A549 (cell line): ENCODE data around the gene TMEM163.

Source experiments
- HDAC2 ChIP-seq: fragments of 200-600 bp; sonication (generic); IDR thresholded peaks from 2 replicates; pipeline ENCODE4 v1.6.1; 2016
- HOXA7 ChIP-seq: fragments of 250-450 bp; sonication (Bioruptor Pico); IDR thresholded peaks from 2 replicates; pipeline ENCODE4 v1.5.0; 2020; ENCODE audit warnings: mild to moderate bottlenecking, moderate library complexity
- MYC ChIP-seq: IDR thresholded peaks from 2 replicates; pipeline ENCODE4 v1.6.1; 2012; ENCODE audit warnings: mild to moderate bottlenecking, inconsistent platforms, low read length, improper control_type of control experiment, borderline replicate concordance
- POLR2A ChIP-seq: IDR thresholded peaks from 2 replicates; pipeline ENCODE4 v1.6.1; 2012; ENCODE audit warnings: mild to moderate bottlenecking, low read length
- RAD21 ChIP-seq, 2 experiments: fragments of >200 bp in 1 of 2; sonication (Bioruptor Twin) in 1 of 2; formaldehyde crosslinking in 1 of 2; IDR thresholded peaks in 1 of 2; conservative IDR thresholded peaks in 1 of 2; 2 replicates in 1 of 2; 3 replicates in 1 of 2; pipeline ENCODE4 v1.6.1; 2012 to 2018; ENCODE audit warnings: inconsistent platforms in 1 of 2
- RFX5 ChIP-seq: fragments of 450-650 bp; IDR thresholded peaks from 2 replicates; pipeline ENCODE4 v1.7.1; 2014; ENCODE audit warnings: antibody characterized with exemption, mild to moderate bottlenecking, moderate library complexity
- TP53 ChIP-seq: fragments of 250-450 bp; sonication (Bioruptor Pico); IDR thresholded peaks from 2 replicates; pipeline ENCODE4 v1.5.0; 2021; ENCODE audit warnings: mild to moderate bottlenecking, moderate library complexity
- TF ChIP-seq, protein P1 (sequence below): fragments of >200 bp; sonication (Bioruptor Twin); formaldehyde crosslinking; IDR thresholded peaks from 3 replicates; pipeline ENCODE4 v1.5.1; 2016
- TF ChIP-seq, protein P2 (sequence below): fragments of >200 bp; sonication (Bioruptor Twin); formaldehyde crosslinking; IDR thresholded peaks from 2 replicates; pipeline ENCODE4 v1.6.1; 2016
- TF ChIP-seq, protein P3 (sequence below): fragments of 150-350 bp; IDR thresholded peaks from 2 replicates; pipeline ENCODE4 v1.6.1; 2014; ENCODE audit warnings: low read depth, mild to moderate bottlenecking, low read length

DNA sequence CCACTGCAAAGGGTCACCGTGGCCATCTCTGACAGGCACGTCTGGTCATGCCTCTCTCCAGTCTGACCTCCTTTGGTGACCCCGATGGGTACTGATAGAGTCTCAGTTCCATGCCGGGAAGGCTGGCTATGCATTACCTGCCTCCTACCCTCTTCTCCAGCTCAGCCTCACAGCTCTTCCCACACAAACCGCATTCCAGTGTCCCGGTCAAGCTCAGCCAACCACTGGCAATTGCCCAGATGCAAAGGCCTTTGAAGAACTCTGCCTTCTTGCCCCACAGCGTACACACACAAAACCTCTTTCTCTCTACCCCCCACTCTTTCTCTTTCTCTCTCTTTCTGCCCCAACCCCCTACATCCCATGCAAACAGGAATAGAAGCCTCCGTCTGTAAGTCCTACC is 37.6 kb downstream of the TMEM163 start:
- TF ChIP-seq, protein P1, sequence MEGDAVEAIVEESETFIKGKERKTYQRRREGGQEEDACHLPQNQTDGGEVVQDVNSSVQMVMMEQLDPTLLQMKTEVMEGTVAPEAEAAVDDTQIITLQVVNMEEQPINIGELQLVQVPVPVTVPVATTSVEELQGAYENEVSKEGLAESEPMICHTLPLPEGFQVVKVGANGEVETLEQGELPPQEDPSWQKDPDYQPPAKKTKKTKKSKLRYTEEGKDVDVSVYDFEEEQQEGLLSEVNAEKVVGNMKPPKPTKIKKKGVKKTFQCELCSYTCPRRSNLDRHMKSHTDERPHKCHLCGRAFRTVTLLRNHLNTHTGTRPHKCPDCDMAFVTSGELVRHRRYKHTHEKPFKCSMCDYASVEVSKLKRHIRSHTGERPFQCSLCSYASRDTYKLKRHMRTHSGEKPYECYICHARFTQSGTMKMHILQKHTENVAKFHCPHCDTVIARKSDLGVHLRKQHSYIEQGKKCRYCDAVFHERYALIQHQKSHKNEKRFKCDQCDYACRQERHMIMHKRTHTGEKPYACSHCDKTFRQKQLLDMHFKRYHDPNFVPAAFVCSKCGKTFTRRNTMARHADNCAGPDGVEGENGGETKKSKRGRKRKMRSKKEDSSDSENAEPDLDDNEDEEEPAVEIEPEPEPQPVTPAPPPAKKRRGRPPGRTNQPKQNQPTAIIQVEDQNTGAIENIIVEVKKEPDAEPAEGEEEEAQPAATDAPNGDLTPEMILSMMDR, result no peak
- TF ChIP-seq RAD21 (conservative IDR thresholded peaks at IDR 0.05 in 1 of 2, IDR thresholded peaks at IDR 0.05 in 1 of 2), result no peak
- no peak for TF ChIP-seq RFX5
- no peak for TF ChIP-seq TP53 (CRISPR knock-in tag)
- no peak for TF ChIP-seq HDAC2
- TF ChIP-seq POLR2A, result no peak
- TF ChIP-seq MYC, result no peak
- no peak for TF ChIP-seq HOXA7
- TF ChIP-seq, protein P2, sequence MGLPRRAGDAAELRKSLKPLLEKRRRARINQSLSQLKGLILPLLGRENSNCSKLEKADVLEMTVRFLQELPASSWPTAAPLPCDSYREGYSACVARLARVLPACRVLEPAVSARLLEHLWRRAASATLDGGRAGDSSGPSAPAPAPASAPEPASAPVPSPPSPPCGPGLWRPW, result no peak
- TF ChIP-seq, protein P3, sequence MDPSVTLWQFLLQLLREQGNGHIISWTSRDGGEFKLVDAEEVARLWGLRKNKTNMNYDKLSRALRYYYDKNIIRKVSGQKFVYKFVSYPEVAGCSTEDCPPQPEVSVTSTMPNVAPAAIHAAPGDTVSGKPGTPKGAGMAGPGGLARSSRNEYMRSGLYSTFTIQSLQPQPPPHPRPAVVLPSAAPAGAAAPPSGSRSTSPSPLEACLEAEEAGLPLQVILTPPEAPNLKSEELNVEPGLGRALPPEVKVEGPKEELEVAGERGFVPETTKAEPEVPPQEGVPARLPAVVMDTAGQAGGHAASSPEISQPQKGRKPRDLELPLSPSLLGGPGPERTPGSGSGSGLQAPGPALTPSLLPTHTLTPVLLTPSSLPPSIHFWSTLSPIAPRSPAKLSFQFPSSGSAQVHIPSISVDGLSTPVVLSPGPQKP, result no peak
